ENCODE results near the gene SCFD2. TPM values are rescaled to one million over a fixed set of nuclear protein-coding genes. Genes with fewer than 3 reads are reported as not detected.

SCFD2 gene
- polyA plus RNA-seq, 1 of the 3 experiments (the other 2 are of a cell fraction), result 14.1 TPM

GRCh38 chr4:53232371-53232770 lies 133.5 kb downstream of the SCFD2 start:
- H3K27ac ChIP-seq (ENCODE audit: low read depth in 2 of 2, low read length in 1 of 2), result no peak overlapping the region
- H3K9ac ChIP-seq, result no peak overlapping the region
- WGBS (ENCODE audit: low lambda C conversion rate), result 95% methylated on average over 2 of the region's 2 CpGs
- H3K4me2 ChIP-seq, result no peak overlapping the region
- CTCF ChIA-PET, result interaction anchor here (0.7 kb wide), 1 partner anchor 261 kb away, joined by 4 read pairs; no protein-coding TSS in a partner anchor
- no peaks in the 10 kb centered on the region for H3K79me2 ChIP-seq (ENCODE audit: insufficient read depth)
- H3K9me2 ChIP-seq, result no peaks in the 10 kb centered on the region
- no peaks in the 10 kb centered on the region for H3K27me3 ChIP-seq (ENCODE audit: insufficient read depth)
- no peaks in the 10 kb centered on the region for H3K36me3 ChIP-seq (replicated peaks in 1 of 2; ENCODE audit: control insufficient read depth in 1 of 2, insufficient read depth in 2 of 2, low read length in 1 of 2)
- DNase-seq, result no peak
- no peaks in the 10 kb centered on the region for H4K20me1 ChIP-seq (ENCODE audit: insufficient read depth)
- no peaks in the 10 kb centered on the region for H3K9me3 ChIP-seq
- POLR2A ChIA-PET, result no interaction called here
- H2AFZ ChIP-seq (ENCODE audit: low read depth), result no peak overlapping the region
- no peaks in the 10 kb centered on the region; a peak in 1 of 4 replicates for H3K4me1 ChIP-seq (ENCODE audit: control insufficient read depth in 1 of 2, insufficient read depth in 2 of 2, low read depth in 1 of 2, low read length in 1 of 2)
- H3F3A ChIP-seq (replicated peaks; ENCODE audit: insufficient read depth), result no peaks in the 10 kb centered on the region
- no peak overlapping the region for H3K4me3 ChIP-seq (ENCODE audit: low read depth in 2 of 2, low read length in 1 of 2)
- TF ChIP-seq RCOR1 (IDR thresholded peaks at IDR 0.05; ENCODE audit: low read length), result no peak
- TF ChIP-seq TAF1 (IDR thresholded peaks at IDR 0.05; ENCODE audit: borderline replicate concordance, low read depth, low read length), result no peak
- TF ChIP-seq PBX3 (IDR thresholded peaks at IDR 0.05), result no peak
- no peak for TF ChIP-seq GATA2 (CRISPR knock-in tag; IDR thresholded peaks at IDR 0.05)
- TF ChIP-seq MEF2A (IDR thresholded peaks at IDR 0.05; ENCODE audit: borderline replicate concordance, low read depth), result no peak
- TF ChIP-seq JUND (IDR thresholded peaks at IDR 0.05), result no peak
- TF ChIP-seq MAX (IDR thresholded peaks at IDR 0.05; ENCODE audit: low read depth), result no peak

GRCh38 chr4:53228036-53228435 lies 137.8 kb downstream of the SCFD2 start:
- no peak for DNase-seq
- Histone ChIP-seq H3K4me1 (ENCODE audit: control insufficient read depth in 1 of 2, insufficient read depth in 2 of 2, low read depth in 1 of 2, low read length in 1 of 2) (peaks cover 0 to 5% of the 10 kb centered on the region in 2 experiments; a peak in 1 of 4 replicates), H3K27me3 (ENCODE audit: insufficient read depth) (no peaks in the 10 kb centered on the region), H3K9me3 (no peaks in the 10 kb centered on the region), H3K79me2 (ENCODE audit: insufficient read depth) (no peaks in the 10 kb centered on the region), H3K36me3 (replicated peaks in 1 of 2; ENCODE audit: control insufficient read depth in 1 of 2, insufficient read depth in 2 of 2, low read length in 1 of 2) (no peaks in the 10 kb centered on the region), H3K9ac (no peak overlapping the region), H4K20me1 (ENCODE audit: insufficient read depth) (no peaks in the 10 kb centered on the region), H3K9me2 (no peaks in the 10 kb centered on the region), H3K27ac (ENCODE audit: low read depth in 2 of 2, low read length in 1 of 2) (no peak overlapping the region), H3F3A (replicated peaks; ENCODE audit: insufficient read depth) (no peaks in the 10 kb centered on the region), H3K4me3 (ENCODE audit: low read depth in 2 of 2, low read length in 1 of 2) (no peak overlapping the region), H3K4me2 (no peak overlapping the region), H2AFZ (ENCODE audit: low read depth) (no peak overlapping the region)
- TF ChIP-seq SIN3A (IDR thresholded peaks at IDR 0.05; ENCODE audit: borderline replicate concordance, low read depth, low read length) (no peak), JUND (IDR thresholded peaks at IDR 0.05) (no peak), REST (IDR thresholded peaks at IDR 0.05; ENCODE audit: low read depth, low read length) (no peak), MEF2A (IDR thresholded peaks at IDR 0.05; ENCODE audit: borderline replicate concordance, low read depth) (no peak), YY1 (IDR thresholded peaks at IDR 0.05; ENCODE audit: low read depth) (no peak), NFIC (IDR thresholded peaks at IDR 0.05; ENCODE audit: borderline replicate concordance) (no peak), RXRA (IDR thresholded peaks at IDR 0.05; ENCODE audit: borderline replicate concordance, low read depth) (no peak), TAF1 (IDR thresholded peaks at IDR 0.05; ENCODE audit: borderline replicate concordance, low read depth, low read length) (no peak), IRF3 (IDR thresholded peaks at IDR 0.05; ENCODE audit: low read depth, low read length) (no peak), TCF12 (IDR thresholded peaks at IDR 0.05) (no peak), ELF1 (IDR thresholded peaks at IDR 0.05) (no peak), FOSL2 (IDR thresholded peaks at IDR 0.05; ENCODE audit: borderline replicate concordance, low read depth) (no peak), TEAD4 (IDR thresholded peaks at IDR 0.05; ENCODE audit: borderline replicate concordance, insufficient read depth) (no peak), GABPA (IDR thresholded peaks at IDR 0.05; ENCODE audit: low read depth) (no peak)
- 96% methylated on average over 1 of the region's 1 CpG for WGBS (ENCODE audit: low lambda C conversion rate)
- POLR2A ChIA-PET, result no interaction called here
- CTCF ChIA-PET, result no interaction called here
